ENCODE data around the gene FCER2.

FCER2 gene

GRCh38 chr19:7733376-7733775 is 31.4 kb upstream of the FCER2 start:
- no peak for DNase-seq (ENCODE audit: low read depth in 2 of 2)

GRCh38 chr19:7732045-7732444 is 30.1 kb upstream of the FCER2 start, which contains the start of gene CLEC4G:
Gene CLEC4G, minus strand, starts transcription at chr19:7732110. Its CDS starts 8 bp downstream, at chr19:7732102.
- DNase-seq (ENCODE audit: low read depth in 2 of 2) = no peak

GRCh38 chr19:7731615-7732014 is 29.7 kb upstream of the FCER2 start:
- DNase-seq (ENCODE audit: low read depth in 2 of 2) = no peak

GRCh38 chr19:7731218-7731595 is 29.3 kb upstream of the FCER2 start:
- DNase-seq (ENCODE audit: low read depth in 2 of 2) = no peak

GRCh38 chr19:7730286-7731217 is 28.6 kb upstream of the FCER2 start:
- DNase-seq (ENCODE audit: low read depth in 2 of 2) = no peak

- DNase-seq (ENCODE audit: low read depth in 2 of 2) = no peak
These were observed 27.9 kb upstream of the FCER2 start for GRCh38 chr19:7729831-7730285.

GRCh38 chr19:7729211-7729610 is 27.3 kb upstream of the FCER2 start:
- no peak for DNase-seq (ENCODE audit: low read depth in 2 of 2)

GRCh38 chr19:7725791-7726190 is 23.9 kb upstream of the FCER2 start:
- no peak for DNase-seq (ENCODE audit: low read depth in 2 of 2)

- no peak for DNase-seq (ENCODE audit: low read depth in 2 of 2)
These were observed 20.3 kb upstream of the FCER2 start for GRCh38 chr19:7722231-7722651.

GRCh38 chr19:7720351-7720750 is 18.4 kb upstream of the FCER2 start:
- no peak for DNase-seq (ENCODE audit: low read depth in 2 of 2)

GRCh38 chr19:7718668-7719067 is 16.7 kb upstream of the FCER2 start:
- DNase-seq (ENCODE audit: low read depth in 2 of 2) = no peak

GRCh38 chr19:7716762-7717161 is 14.8 kb upstream of the FCER2 start:
- no peak for DNase-seq (ENCODE audit: low read depth in 2 of 2)

- DNase-seq (ENCODE audit: low read depth in 2 of 2) = no peak
These were observed 13.7 kb upstream of the FCER2 start for GRCh38 chr19:7715671-7716070.

- no peak for DNase-seq (ENCODE audit: low read depth in 2 of 2)
These were observed 8.7 kb upstream of the FCER2 start for GRCh38 chr19:7710616-7711015.

- DNase-seq (ENCODE audit: low read depth in 2 of 2) = no peak
These were observed 8.1 kb upstream of the FCER2 start for GRCh38 chr19:7709932-7710460.

GRCh38 chr19:7706955-7707456 is 5.1 kb upstream of the FCER2 start:
- no peak for DNase-seq (ENCODE audit: low read depth in 2 of 2)

GRCh38 chr19:7706188-7706954 is 4.4 kb upstream of the FCER2 start:
- no peak for DNase-seq (ENCODE audit: low read depth in 2 of 2)

- DNase-seq (ENCODE audit: low read depth in 2 of 2) = peak; percentile 39 to 56
These were observed 3.7 kb upstream of the FCER2 start for GRCh38 chr19:7705387-7706187.

- DNase-seq (ENCODE audit: low read depth in 2 of 2) = no peak
These were observed 2.5 kb upstream of the FCER2 start for GRCh38 chr19:7704280-7705060.

- DNase-seq (ENCODE audit: low read depth in 2 of 2) = no peak
These were observed 1.4 kb upstream of the FCER2 start for GRCh38 chr19:7703332-7703731.
